Small intestine (tissue), 7 donors: ENCODE data around the gene MXI1. TPM values are rescaled to one million over a fixed set of nuclear protein-coding genes. Genes with fewer than 3 reads are reported as not detected.

ENCODE experiments used
- DNase-seq, 2 donors: peaks; one replicate each; pipeline versions ENCODE4 v3.0.0 to v3.0.0-alpha.2; 2013
- FAIRE-seq: peaks from 2 replicates; lab custom pipeline; 2012; peaks lifted over from hg19 to GRCh38; lab: Jason Lieb, UNC
- H3K27ac ChIP-seq, 3 donors: one replicate each; pipeline ENCODE4 v1.5.1; 2013; ENCODE audit warnings: low read length in 2 of 3, mild to moderate bottlenecking in 2 of 3, control low read depth in 1 of 3, inconsistent platforms in 1 of 3, low read depth in 1 of 3, moderate library complexity in 1 of 3
- H3K27me3 ChIP-seq, 3 donors: one replicate each; pipeline ENCODE4 v1.6.1; 2013; ENCODE audit warnings: low read length in 3 of 3, inconsistent platforms in 1 of 3; ENCODE audit not compliant: control insufficient read depth in 3 of 3, insufficient read depth in 3 of 3
- H3K36me3 ChIP-seq, 3 donors: one replicate each; pipeline ENCODE4 v1.6.1; 2013; ENCODE audit warnings: low read length in 3 of 3, inconsistent platforms in 1 of 3, low read depth in 1 of 3, mild to moderate bottlenecking in 1 of 3, moderate library complexity in 1 of 3; ENCODE audit not compliant: control insufficient read depth in 3 of 3, insufficient read depth in 2 of 3
- H3K4me1 ChIP-seq, 3 donors: one replicate each; pipeline ENCODE4 v1.6.1; 2013; ENCODE audit warnings: low read length in 2 of 3, inconsistent platforms in 1 of 3, low read depth in 1 of 3, mild to moderate bottlenecking in 1 of 3, moderate library complexity in 1 of 3; ENCODE audit not compliant: control insufficient read depth in 3 of 3, insufficient read depth in 2 of 3
- H3K4me3 ChIP-seq, 3 donors: one replicate each; pipeline ENCODE4 v1.5.1; 2013; ENCODE audit warnings: low read length in 3 of 3, control low read depth in 1 of 3, inconsistent platforms in 1 of 3, low read depth in 1 of 3, mild to moderate bottlenecking in 1 of 3, moderate library complexity in 1 of 3
- H3K9me3 ChIP-seq, 2 donors: one replicate each; pipeline ENCODE4 v1.6.1; 2013; ENCODE audit warnings: low read depth in 1 of 2, low read length in 1 of 2; ENCODE audit not compliant: control insufficient read depth in 2 of 2, insufficient read depth in 1 of 2
- WGBS, 3 donors: extraction: QIAGEN DNeasy Blood & Tissue Kit; methylation state at CpG; one replicate each; pipeline ENCODE4 v1.1.7; 2013; 5-methylcytosine and 5-hydroxymethylcytosine counted together
- polyA plus RNA-seq, 4 donors: library from polyadenylated mRNA; stranded (reverse) in 3 of 4; unstranded in 1 of 4; fragments of 200-250 nt in 3 of 4; fragments of 120-200 nt in 1 of 4; gene quantifications; one replicate each; pipeline versions ENCODE4 v1.2.1 to v1.2.3, GENCODE V29; 2013
- donor health status: healthy with polysubstance abuse.
- donor health status: control.
- donor health status: control.
- donor health status: Bipolar disorder and iron deficiency.
- donor health status: healthy.

Gene MXI1
- polyA plus RNA-seq, 4 donors = 12.0 to 21.8 (median 18.0) TPM

- peak; percentile 42 to 51 for DNase-seq
- 43 to 73% (median 59%) methylated on average over 5 of the region's 5 CpGs for WGBS, 3 donors
- H3K27ac ChIP-seq = peak overlapping the region in 1 of 3 donors; percentile 64
- H3K9me3 ChIP-seq = no peaks in the 10 kb centered on the region
- FAIRE-seq = no peak
- H3K4me1 ChIP-seq = peaks cover 4 to 42% (median 4%) of the 10 kb centered on the region in 3 donors
- no peaks in the 10 kb centered on the region for H3K36me3 ChIP-seq
- H3K27me3 ChIP-seq = no peaks in the 10 kb centered on the region
- H3K4me3 ChIP-seq = no peak overlapping the region
Measured at GRCh38 chr10:110215286-110216170, 8.1 kb downstream of the MXI1 start.

DNA sequence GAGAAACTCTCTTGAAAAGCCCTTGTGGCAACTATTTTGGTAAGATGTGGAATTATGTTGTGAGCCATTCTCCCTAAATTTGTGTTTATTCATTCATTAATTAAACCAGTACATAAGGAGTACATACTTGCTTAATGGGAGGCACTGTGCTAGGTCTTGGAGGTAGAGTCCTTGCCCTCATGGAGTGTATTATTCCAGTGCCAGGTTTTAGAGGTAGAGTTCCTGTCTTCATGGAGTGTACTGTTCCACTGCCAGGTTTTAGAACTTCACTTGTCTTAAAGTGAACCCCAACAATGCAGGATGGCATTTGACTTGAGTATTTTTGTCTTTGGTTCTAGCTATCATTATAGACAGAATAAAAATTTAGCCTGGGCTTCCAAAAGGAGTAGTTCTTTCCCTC is 8.8 kb downstream of the MXI1 start:
- peak overlapping the region in 1 of 3 donors; percentile 64 for H3K27ac ChIP-seq
- H3K4me1 ChIP-seq = peaks cover 4 to 43% (median 4%) of the 10 kb centered on the region in 3 donors
- no peaks in the 10 kb centered on the region for H3K27me3 ChIP-seq
- H3K36me3 ChIP-seq = no peaks in the 10 kb centered on the region
- peak in 1 of 2 donors; percentile 47 for DNase-seq
- H3K9me3 ChIP-seq = no peaks in the 10 kb centered on the region
- H3K4me3 ChIP-seq = no peak overlapping the region
- FAIRE-seq = no peak

- Histone ChIP-seq H3K4me1 (peaks cover 2 to 44% (median 4%) of the 10 kb centered on the region in 3 donors), H3K27ac (peak overlapping the region in 1 of 3 donors; percentile 19), H3K27me3 (no peaks in the 10 kb centered on the region), H3K9me3 (no peaks in the 10 kb centered on the region), H3K36me3 (no peaks in the 10 kb centered on the region), H3K4me3 (no peak overlapping the region)
- WGBS, 3 donors = 65 to 84% (median 74%) methylated on average over 5 of the region's 5 CpGs
- DNase-seq (peak in 1 of 2 donors; percentile 36), FAIRE-seq (no peak)
Measured at GRCh38 chr10:110216942-110217661, 9.7 kb downstream of the MXI1 start.

DNA sequence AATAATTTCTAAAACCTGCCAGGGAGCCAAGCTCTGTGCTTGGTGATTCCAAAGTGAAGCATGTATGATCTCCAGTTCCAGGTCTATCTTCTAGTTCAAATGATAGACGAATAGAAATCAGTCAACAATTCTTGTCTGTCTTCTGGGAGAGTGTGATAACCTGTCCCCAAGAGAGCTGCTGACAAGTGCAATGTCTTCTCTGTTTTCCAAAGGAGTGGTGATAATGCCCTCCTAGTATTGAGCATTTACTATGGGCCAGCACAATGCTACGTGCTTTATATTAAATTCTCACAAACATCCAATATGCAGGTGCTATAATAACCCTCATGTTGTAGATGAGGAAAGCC is 10.2 kb downstream of the MXI1 start:
- no peaks in the 10 kb centered on the region for H3K9me3 ChIP-seq
- WGBS, 3 donors = 82 to 97% (median 94%) methylated on average over 2 of the region's 2 CpGs
- FAIRE-seq = no peak
- H3K4me3 ChIP-seq = no peak overlapping the region
- peaks cover 2 to 42% (median 6%) of the 10 kb centered on the region in 3 donors for H3K4me1 ChIP-seq
- no peaks in the 10 kb centered on the region for H3K36me3 ChIP-seq
- no peak for DNase-seq
- no peaks in the 10 kb centered on the region for H3K27me3 ChIP-seq
- H3K27ac ChIP-seq = peak overlapping the region in 1 of 3 donors; percentile 19

DNA sequence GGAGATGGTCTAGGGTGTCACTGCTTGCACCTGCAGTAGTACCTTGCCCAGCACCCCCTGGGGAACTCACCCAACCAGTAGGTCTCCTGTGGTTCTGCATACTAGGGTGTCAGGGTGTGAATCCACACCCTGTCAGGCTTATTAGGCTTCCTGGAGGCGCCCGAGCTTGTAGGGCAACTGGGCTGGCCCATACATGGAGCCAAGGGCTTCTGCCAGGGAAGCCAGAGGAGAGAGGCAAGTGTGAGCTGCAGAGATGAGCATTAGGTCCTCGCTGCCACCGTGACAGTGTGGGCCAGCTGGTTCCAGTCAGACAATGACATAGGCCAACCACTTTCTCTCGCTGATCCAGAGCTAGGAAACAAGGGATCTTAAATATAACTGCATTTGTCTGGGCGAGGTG is 11.2 kb downstream of the MXI1 start:
- no peaks in the 10 kb centered on the region for H3K27me3 ChIP-seq
- H3K36me3 ChIP-seq = no peaks in the 10 kb centered on the region
- FAIRE-seq (no peak), DNase-seq (no peak)
- WGBS, 3 donors = 69 to 85% (median 72%) methylated on average over 6 of the region's 6 CpGs
- no peak overlapping the region for H3K4me3 ChIP-seq
- H3K9me3 ChIP-seq = no peaks in the 10 kb centered on the region
- no peak overlapping the region for H3K27ac ChIP-seq
- H3K4me1 ChIP-seq = peaks cover 2 to 42% (median 6%) of the 10 kb centered on the region in 3 donors

- Histone ChIP-seq H3K4me1 (peaks cover 2 to 38% (median 6%) of the 10 kb centered on the region in 3 donors), H3K27ac (no peak overlapping the region)
- FAIRE-seq = no peak
Measured at GRCh38 chr10:110219884-110220283, 12.5 kb downstream of the MXI1 start.

GRCh38 chr10:110220398-110220797 is 13.0 kb downstream of the MXI1 start:
- DNase-seq (no peak), FAIRE-seq (no peak)
- Histone ChIP-seq H3K36me3 (no peaks in the 10 kb centered on the region), H3K27me3 (no peaks in the 10 kb centered on the region), H3K4me3 (no peak overlapping the region), H3K27ac (no peak overlapping the region), H3K9me3 (no peaks in the 10 kb centered on the region), H3K4me1 (peaks cover 2 to 34% (median 6%) of the 10 kb centered on the region in 3 donors)
- WGBS, 3 donors = 51 to 68% (median 51%) methylated on average over 2 of the region's 2 CpGs

More at GRCh38 chr10:110219884-110220283, 12.5 kb downstream of the MXI1 start:
- WGBS, 3 donors = 42 to 75% (median 62%) methylated on average over 7 of the region's 7 CpGs
- no peaks in the 10 kb centered on the region for H3K9me3 ChIP-seq
- no peaks in the 10 kb centered on the region for H3K36me3 ChIP-seq
- peak; percentile 17 to 66 for DNase-seq
- no peak overlapping the region for H3K4me3 ChIP-seq
- no peaks in the 10 kb centered on the region for H3K27me3 ChIP-seq

- Histone ChIP-seq H3K36me3 (no peaks in the 10 kb centered on the region), H3K4me3 (peak overlapping the region in 1 of 3 donors; percentile 40), H3K27ac (peak overlapping the region in 2 of 3 donors; percentile 57 to 82), H3K4me1 (peaks cover 0 to 26% (median 3%) of the 10 kb centered on the region in 3 donors), H3K27me3 (no peaks in the 10 kb centered on the region), H3K9me3 (no peaks in the 10 kb centered on the region)
- WGBS, 3 donors = 85 to 91% (median 86%) methylated on average over 4 of the region's 4 CpGs
- FAIRE-seq = no peak
- DNase-seq = no peak
Measured at GRCh38 chr10:110221044-110221720, 13.8 kb downstream of the MXI1 start.
